Measurements from ENCODE around the gene EMC8.

EMC8 gene

DNA sequence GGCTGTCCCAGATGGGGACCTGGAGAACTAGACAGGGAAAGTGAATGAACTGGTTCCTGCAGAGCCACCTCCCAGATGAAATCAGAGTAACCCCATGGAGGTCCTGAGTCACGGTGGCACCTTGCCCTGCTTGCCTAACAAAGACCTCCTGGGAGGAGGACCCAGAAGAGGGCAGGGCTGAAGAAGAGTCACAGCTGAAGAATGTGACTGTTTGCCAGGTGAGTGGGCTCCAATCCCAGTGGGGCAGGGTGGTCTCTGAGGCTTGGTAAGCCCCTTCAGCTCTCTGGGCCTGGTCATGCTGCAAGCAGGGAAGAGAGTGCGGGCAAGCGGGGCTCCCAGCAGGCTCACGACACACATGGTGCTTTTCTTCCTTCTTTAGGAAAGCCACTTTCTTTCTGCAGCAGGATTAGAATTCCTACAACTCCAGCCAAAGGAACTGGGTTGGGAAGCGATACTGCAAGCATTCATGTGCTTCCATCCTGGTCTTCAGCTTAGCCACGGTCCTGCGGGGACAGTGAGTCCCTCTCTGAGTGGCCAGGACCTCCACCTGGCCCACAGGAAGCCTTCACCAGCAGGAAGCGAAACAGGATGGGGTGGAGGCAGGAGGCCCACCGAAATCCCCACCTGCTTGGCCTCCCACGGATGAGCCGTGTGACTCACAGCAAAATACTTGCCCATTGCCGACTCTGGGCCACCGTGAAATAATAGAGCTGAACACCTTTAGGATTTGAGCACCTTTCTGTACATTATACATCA is 52.7 kb downstream of the EMC8 start:
- TF ChIP-seq, protein P1, sequence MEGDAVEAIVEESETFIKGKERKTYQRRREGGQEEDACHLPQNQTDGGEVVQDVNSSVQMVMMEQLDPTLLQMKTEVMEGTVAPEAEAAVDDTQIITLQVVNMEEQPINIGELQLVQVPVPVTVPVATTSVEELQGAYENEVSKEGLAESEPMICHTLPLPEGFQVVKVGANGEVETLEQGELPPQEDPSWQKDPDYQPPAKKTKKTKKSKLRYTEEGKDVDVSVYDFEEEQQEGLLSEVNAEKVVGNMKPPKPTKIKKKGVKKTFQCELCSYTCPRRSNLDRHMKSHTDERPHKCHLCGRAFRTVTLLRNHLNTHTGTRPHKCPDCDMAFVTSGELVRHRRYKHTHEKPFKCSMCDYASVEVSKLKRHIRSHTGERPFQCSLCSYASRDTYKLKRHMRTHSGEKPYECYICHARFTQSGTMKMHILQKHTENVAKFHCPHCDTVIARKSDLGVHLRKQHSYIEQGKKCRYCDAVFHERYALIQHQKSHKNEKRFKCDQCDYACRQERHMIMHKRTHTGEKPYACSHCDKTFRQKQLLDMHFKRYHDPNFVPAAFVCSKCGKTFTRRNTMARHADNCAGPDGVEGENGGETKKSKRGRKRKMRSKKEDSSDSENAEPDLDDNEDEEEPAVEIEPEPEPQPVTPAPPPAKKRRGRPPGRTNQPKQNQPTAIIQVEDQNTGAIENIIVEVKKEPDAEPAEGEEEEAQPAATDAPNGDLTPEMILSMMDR (IDR thresholded peaks at IDR 0.05), result no peak
- TF ChIP-seq ZFX (IDR thresholded peaks at IDR 0.05; ENCODE audit: borderline replicate concordance), result no peak
- H3K27ac ChIP-seq, result no peak overlapping the region

DNA sequence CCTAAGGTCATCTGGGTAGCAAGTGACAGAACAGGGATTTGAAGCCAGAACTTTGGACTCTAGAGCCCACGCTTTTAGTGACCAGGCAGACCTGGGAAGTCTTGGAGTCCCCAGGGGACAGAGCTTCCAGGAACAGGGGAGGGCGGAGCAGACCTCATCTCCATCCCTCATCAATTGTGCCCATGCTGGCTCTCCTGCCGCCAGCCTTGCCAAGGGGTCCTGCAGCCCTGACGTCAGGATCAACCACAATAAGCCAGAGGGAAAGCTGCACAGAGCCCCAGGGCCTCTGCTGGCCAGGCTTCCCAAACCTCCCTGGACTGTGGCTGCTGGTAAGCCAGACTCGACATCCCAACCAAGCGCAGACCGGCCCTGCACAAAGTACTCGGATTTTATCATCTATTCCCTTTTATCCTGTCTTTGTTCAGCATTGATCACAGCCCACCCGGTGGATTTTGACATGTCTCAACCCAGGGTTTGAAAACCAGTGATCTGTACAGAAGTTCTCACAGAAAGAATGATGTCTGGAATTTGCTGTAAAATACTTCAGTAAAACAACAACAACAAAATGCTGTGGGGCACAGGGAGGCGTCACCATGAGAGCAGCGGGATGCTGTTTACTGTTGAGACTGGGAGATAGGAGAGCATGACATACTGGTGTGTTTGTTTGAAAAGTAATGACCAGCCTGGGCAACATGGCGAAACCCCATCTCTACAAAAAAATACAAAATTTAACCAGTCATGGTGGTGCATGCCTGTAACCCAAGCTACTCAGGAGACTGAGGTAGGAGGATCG is 60.2 kb downstream of the EMC8 start:
- H3K27ac ChIP-seq, result no peak overlapping the region
- TF ChIP-seq ZFX (IDR thresholded peaks at IDR 0.05; ENCODE audit: borderline replicate concordance), result no peak
- TF ChIP-seq, protein P1 (IDR thresholded peaks at IDR 0.05), result no peak

DNA sequence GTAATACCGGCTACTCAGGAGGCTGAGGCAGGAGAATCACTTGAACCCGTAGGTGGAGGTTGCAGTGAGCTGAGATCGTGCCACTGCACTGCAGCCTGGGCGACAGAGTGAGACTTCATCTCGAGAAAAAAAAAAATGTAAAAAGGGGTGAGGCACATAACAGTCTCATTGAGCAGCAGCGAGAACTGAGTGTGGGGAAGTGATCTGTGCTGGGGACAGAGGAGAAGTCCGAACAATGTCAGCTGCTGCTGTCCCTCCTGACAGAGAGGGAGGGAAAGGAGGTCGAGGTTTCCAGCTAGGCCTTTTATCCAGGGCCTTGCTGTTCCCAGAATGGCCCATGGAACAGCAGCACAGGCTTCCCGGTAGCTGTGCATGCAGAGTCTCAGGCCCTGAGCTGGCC is 62.4 kb downstream of the EMC8 start:
- no peak overlapping the region for H3K27ac ChIP-seq
- TF ChIP-seq, protein P1 (IDR thresholded peaks at IDR 0.05), result no peak
- TF ChIP-seq ZFX (IDR thresholded peaks at IDR 0.05; ENCODE audit: borderline replicate concordance), result no peak

DNA sequence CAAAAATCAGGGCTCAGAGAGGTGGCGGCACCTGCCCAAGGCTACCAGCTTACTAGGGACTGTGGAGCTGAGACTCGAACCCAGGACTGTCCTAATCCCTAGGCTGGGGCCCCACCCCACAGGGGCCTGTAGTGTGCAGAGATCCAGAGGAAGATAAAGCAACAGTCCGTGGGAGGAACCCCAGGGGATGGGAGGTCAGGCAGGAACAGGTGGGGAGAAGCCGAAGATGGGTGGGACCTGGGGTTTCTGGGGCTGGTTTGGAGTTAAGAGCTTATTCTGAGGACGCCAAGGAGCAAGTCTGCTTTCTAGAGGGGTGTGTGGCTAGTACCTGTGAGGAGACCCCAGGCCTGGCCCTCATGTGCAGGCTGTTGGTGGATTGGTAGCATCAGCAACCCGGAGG is 63.4 kb downstream of the EMC8 start:
- H3K27ac ChIP-seq, result no peak overlapping the region
- TF ChIP-seq ZFX (IDR thresholded peaks at IDR 0.05; ENCODE audit: borderline replicate concordance), result no peak
- TF ChIP-seq, protein P1 (IDR thresholded peaks at IDR 0.05), result no peak

DNA sequence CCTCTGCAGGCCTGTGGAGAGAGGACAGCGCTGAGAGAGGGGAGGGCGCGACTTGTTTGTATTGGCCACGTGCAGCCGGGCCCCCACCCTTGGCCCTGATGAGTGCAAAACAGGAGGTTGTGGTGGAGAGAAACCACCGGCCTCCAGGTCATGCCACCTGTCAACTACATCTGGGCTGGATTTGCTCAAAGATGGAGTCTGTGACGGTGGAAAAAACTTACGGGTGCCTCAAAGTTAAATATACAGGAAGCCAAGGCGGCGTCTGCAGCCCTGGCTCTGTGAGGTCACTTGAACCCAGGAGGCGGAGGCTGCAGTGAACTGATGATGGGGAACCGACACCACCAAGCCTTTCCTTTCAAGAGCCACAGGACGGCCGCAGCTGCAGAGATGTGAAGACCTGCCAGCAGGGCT is 64.1 kb downstream of the EMC8 start:
- TF ChIP-seq, protein P1 (IDR thresholded peaks at IDR 0.05), result no peak
- TF ChIP-seq ZFX (IDR thresholded peaks at IDR 0.05; ENCODE audit: borderline replicate concordance), result no peak
- no peak overlapping the region for H3K27ac ChIP-seq

DNA sequence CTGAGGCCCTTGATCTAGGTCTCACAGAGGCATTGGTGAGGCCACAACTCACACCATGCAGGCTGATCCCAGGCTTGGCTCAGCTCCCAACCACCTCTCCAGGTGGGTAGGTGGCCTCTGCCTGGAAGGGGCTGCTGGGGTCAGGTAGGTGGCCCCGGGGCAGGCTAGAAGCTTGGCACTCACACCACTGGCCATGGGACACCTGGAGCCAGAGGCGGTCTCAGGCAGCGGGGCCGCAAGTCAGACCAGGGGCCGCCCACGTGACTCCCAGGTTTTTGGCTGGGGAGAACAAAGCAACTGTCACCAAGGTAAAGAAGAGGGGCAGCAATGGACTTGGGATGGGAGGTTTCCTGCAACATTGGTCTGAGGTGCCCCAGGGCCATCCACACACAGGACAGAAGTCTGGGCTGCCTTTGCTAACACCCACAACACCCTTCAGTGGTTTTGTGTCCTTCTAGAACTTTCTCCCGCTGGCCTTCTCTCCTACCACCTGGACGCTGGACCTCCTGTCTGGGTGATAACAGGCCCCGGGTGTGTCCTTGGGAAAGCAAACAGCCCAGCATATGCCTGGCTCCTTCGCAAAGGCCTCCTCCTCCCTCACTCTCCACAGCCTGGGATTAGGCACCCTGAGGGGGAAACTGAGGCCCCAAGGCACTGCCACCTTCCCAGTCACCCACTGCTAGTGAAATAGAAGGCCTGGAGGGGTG is 64.9 kb downstream of the EMC8 start:
- H3K27ac ChIP-seq, result no peak overlapping the region
- TF ChIP-seq ZFX (IDR thresholded peaks at IDR 0.05; ENCODE audit: borderline replicate concordance), result no peak
- TF ChIP-seq, protein P1 (IDR thresholded peaks at IDR 0.05), result no peak
